GM12874 (cell line): Measurements from ENCODE around the gene RHOXF2.

Source experiments
- CTCF ChIP-seq: IDR thresholded peaks from 2 replicates; pipeline ENCODE4 v1.5.1; 2011; ENCODE audit warnings: low read depth, mild to moderate bottlenecking, control low read depth, low read length, moderate library complexity; ENCODE audit not compliant: insufficient read depth

Gene RHOXF2

DNA sequence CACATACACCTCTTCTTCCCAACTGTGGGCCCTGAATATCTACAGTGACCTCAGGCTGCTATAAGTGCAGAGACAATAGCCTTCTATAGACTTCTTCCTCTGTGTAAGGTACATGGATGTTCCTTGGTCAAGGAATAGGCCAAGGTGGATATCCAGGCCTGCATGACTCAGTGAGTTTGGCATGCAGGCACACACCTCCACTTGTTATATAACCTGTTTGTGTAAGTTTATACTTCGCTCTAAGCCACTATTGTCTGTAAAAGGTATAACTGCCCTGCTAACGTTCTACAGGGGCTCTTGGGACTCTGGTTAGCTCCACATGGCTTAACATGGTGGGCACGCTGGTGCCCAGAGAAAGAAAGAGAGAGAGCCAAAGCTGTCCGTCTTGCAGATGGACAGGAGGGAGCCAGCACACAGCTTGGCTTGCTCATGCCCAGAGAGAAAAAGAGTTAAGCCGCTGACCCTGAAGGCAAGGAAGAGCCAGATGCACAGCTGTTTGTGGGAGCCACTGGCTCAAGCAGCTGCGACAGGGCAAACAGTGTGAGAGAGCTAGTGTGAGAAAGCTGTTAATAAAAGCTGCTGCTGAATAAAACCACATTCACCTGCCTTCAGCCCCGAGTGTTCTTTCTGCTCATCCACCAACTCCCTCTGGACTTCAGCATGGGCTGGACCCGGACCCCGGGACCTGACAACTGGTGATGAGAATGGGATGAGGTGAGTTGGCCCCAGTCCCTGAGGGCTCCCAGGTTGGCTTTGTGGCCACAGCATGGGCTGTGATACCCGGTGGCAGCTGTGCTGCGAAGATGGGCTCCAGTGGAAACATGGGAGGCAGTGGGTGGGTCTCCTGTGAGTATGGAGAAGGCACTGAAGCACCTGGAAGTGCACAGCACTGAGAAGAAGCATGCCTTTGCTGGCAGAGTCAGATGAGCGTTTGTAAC is 47.7 kb downstream of the RHOXF2 start:
- no peak for TF ChIP-seq CTCF

- TF ChIP-seq CTCF: no peak
Observed at GRCh38 chrX:120207009-120207605, 48.7 kb downstream of the RHOXF2 start.

DNA sequence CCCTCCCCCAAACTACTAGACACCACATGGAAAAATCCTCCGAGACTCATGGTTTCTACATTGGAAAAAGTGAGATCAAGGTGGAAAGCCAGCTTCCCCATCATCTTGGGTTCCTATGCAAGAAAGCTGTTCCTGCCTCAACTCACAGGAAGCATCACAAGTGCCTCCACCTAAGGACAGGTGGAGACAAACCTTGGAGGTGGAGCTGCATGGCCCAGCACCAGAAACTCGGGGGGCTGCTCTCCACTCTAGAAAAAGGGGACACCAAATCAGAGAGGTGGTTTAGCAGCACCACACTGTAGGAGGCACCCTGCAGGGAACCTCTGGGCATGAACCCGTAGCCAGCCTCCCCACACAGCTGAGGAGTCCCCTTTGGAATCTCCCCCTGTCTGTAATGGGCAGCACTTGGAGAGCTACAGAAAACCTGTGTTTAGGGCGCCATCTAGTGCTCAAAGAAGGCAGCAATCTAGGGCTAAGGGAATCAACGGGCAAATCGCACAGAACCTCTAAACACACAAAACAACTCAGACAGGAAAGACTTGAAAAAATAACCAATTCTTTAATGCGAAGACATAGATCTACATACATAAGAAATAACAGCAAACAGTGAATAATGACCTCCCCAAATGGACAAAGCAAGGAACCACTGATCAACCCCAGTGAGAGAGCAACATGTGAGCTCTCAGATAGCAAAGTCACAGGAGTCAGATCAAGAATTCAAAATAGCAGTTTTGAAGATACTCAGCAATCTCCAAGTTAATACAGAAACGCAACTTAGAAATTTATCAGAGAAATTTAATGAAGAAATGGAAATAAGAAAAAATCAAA is 55.2 kb downstream of the RHOXF2 start:
- peak; percentile 58 for TF ChIP-seq CTCF
